GM19193 (cell line): ENCODE data around the gene AP2A2.

Source experiments
- POLR2A ChIP-seq: IDR thresholded peaks from 4 replicates; pipeline ENCODE4 v1.6.1; 2011; ENCODE audit not compliant: insufficient read depth, insufficient read length; ENCODE audit errors: extremely low read depth

The AP2A2 gene

DNA sequence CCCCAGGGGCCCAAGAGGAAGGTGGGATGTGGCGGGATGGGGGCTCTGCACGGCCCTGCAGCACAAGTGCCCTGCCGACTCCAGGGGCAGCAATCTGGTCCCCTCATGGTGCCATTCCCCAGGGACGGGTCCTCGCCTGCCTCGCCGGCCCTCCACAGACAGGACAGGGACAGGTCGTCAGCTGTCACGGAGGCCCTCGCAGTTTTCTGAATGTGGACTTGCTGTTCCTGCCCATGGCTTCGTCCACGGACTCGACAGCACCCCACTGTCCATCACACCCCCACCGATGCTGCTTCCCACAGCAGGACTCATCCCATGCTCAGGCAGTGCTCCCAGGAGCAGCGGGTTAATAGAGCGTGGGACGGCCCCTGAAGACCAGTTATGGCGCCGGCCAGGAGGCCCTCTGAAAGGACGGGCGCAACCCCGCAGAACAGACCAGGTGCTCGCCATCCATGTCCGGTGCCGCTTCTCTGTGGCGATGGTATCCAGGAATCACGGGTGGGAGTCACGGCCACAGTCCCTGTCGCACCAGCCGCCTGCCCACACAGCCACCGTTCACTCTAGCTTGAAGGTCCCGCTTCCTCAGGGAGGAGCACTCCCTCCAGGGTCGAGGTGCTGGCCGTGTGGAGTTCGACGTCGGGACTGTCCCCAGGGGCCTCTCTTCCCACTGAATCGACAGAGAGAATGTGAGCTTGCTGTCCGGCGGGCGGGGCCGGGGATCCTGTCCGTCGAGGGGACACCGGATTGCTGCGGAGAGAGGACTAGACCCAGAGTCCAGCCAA is 130.5 kb downstream of the AP2A2 start:
- no peak for TF ChIP-seq POLR2A

DNA sequence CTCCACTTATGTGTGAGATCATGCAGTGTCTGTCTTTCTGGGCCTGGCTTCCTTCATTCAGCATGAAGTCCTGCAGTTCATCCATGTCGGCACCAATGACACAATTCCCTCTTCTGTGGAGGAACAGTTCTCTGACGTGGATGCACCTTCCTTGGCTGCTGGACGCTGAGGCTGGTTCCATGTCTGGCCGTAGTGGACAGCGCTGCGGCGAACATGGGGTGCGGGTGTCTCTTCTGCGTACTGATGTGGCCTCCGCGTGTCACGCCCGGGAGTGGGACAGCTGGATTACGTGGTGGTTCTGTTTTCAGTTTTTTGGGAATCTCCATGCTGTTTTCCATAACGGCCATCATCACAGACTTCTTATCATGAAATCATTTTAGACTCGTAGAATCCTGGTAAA is 132.1 kb downstream of the AP2A2 start:
- TF ChIP-seq POLR2A, result no peak

DNA sequence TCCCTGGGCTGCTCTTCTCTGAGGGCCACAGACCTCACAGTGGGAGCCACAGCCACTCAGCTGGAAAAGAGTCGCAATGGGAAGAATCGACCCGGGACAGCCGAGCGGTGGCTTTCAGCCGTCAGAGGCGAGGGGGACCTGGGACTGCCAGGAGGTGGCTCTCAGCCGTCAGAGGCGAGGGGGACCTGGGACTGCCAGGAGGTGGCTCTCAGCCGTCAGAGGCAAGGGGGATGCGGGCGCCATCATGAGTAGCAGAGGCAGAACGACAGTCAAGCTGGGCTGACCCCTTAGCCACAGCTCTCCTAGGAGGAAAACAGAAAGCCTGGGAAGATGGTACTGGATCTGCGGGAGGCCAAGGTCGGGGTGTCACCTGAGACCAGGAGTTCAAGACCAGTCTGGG is 134.1 kb downstream of the AP2A2 start:
- no peak for TF ChIP-seq POLR2A

DNA sequence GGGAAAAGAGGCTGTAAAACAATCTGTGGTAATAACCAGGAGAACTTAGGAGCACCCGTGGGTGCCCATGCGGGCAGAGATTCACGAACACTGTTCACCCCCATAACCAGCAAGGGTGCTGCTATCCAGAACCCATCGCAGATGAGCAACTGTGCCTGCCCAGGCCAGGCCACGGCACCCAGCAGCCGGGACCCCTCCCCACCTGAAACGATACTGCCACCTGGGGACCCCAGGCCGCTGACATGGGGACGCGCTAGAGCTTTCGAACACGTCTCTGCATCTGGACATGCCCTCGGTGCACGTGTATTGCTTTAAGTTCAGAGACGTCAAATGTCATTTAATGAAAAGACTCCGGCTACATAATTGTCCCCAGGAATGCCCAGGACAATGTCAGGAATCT is 134.7 kb downstream of the AP2A2 start:
- no peak for TF ChIP-seq POLR2A

DNA sequence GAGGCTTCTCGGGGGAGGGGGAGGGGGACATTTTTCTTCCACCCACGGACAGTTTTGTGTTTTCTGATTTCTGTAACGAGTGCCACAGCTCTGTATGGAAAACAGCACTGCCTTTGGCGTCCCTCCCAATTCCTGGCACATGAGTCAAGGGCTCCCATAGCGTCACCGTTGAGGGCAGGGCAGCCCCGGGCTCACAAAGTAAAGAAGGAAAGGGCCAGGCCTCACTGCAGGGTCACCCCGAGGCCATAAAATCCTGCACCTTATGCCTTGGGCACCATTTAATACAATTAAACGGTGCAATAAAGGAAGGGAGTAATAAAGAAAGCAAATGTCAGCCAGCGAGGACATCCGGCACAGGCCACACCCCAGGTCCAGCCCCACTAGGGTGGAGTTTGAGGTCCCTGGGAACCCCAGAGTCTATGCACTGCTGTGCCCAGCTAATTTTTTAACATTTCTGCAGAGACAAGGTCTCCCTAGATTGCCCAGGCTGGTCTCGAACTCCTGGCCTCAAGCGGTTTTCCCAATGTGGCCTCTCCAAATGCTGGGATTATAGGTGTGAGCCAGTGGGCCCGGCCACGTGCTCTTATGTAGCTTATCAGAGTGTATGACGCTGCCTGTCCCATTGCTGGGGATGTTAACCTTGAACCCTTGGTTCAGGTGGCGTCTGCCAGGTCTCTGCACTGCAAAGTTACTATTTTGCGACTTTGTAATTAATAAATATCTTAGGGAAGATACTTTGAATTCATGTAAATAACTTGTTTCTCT is 135.4 kb downstream of the AP2A2 start:
- no peak for TF ChIP-seq POLR2A
